Duodenal mucosa (tissue), 2 donors: ENCODE results near the gene TTC38.

Source experiments
- H3K27ac ChIP-seq: one replicate; pipeline ENCODE4 v1.7.0; 2013; ENCODE audit warnings: low read depth, low read length
- H3K27me3 ChIP-seq, 2 donors: one replicate each; pipeline ENCODE4 v1.7.0; 2013; ENCODE audit warnings: low read length in 2 of 2, control low read depth in 1 of 2; ENCODE audit not compliant: insufficient read depth in 2 of 2, control insufficient read depth in 1 of 2
- H3K36me3 ChIP-seq, 2 donors: one replicate each; pipeline ENCODE4 v1.7.0; 2013; ENCODE audit warnings: low read length in 2 of 2, control low read depth in 1 of 2; ENCODE audit not compliant: insufficient read depth in 2 of 2, control insufficient read depth in 1 of 2
- H3K4me1 ChIP-seq, 2 donors: one replicate each; pipeline ENCODE4 v1.7.0; 2013; ENCODE audit warnings: low read length in 2 of 2, control low read depth in 1 of 2; ENCODE audit not compliant: insufficient read depth in 2 of 2, control insufficient read depth in 1 of 2
- H3K4me3 ChIP-seq, 2 donors: one replicate each; pipeline ENCODE4 v1.7.0; 2013; ENCODE audit warnings: low read length in 2 of 2, low read depth in 1 of 2
- H3K9ac ChIP-seq, 2 donors: one replicate each; pipeline ENCODE4 v1.7.0; 2013; ENCODE audit warnings: low read length in 2 of 2, low read depth in 1 of 2
- H3K9me3 ChIP-seq, 2 donors: one replicate each; pipeline ENCODE4 v1.7.0; 2013; ENCODE audit warnings: low read length in 2 of 2, control low read depth in 1 of 2; ENCODE audit not compliant: control insufficient read depth in 1 of 2

Gene TTC38

GRCh38 chr22:46233231-46233630, 34.6 kb upstream of the TTC38 start:
- no peak overlapping the region for H3K4me3 ChIP-seq
- H3K36me3 ChIP-seq, result peaks cover 30 to 51% of the 10 kb centered on the region in 2 donors
- H3K4me1 ChIP-seq, result no peaks in the 10 kb centered on the region
- H3K27ac ChIP-seq, result no peak overlapping the region
- H3K27me3 ChIP-seq, result no peaks in the 10 kb centered on the region
- H3K9me3 ChIP-seq, result no peaks in the 10 kb centered on the region
- H3K9ac ChIP-seq, result no peak overlapping the region

GRCh38 chr22:46234969-46235368, 32.8 kb upstream of the TTC38 start:
- Histone ChIP-seq H3K27ac (no peak overlapping the region), H3K36me3 (peaks cover 25 to 63% of the 10 kb centered on the region in 2 donors), H3K9ac (no peak overlapping the region), H3K27me3 (no peaks in the 10 kb centered on the region), H3K9me3 (no peaks in the 10 kb centered on the region), H3K4me1 (peaks cover 2% of the 10 kb centered on the region in 2 donors), H3K4me3 (no peak overlapping the region)

GRCh38 chr22:46237453-46238124, 30.2 kb upstream of the TTC38 start:
- H3K4me1 ChIP-seq, result peaks cover 12 to 19% of the 10 kb centered on the region in 2 donors
- peaks cover 21 to 58% of the 10 kb centered on the region in 2 donors for H3K36me3 ChIP-seq
- H3K9me3 ChIP-seq, result no peaks in the 10 kb centered on the region
- no peak overlapping the region for H3K9ac ChIP-seq
- no peak overlapping the region for H3K27ac ChIP-seq
- H3K27me3 ChIP-seq, result no peaks in the 10 kb centered on the region
- no peak overlapping the region for H3K4me3 ChIP-seq

GRCh38 chr22:46238541-46238940, 29.3 kb upstream of the TTC38 start:
- Histone ChIP-seq H3K36me3 (peaks cover 26 to 54% of the 10 kb centered on the region in 2 donors), H3K27ac (no peak overlapping the region), H3K9ac (no peak overlapping the region), H3K4me1 (peaks cover 12 to 19% of the 10 kb centered on the region in 2 donors), H3K9me3 (no peaks in the 10 kb centered on the region), H3K4me3 (no peak overlapping the region), H3K27me3 (no peaks in the 10 kb centered on the region)

- no peaks in the 10 kb centered on the region for H3K9me3 ChIP-seq
- H3K4me1 ChIP-seq, result peaks cover 12 to 19% of the 10 kb centered on the region in 2 donors
- H3K9ac ChIP-seq, result no peak overlapping the region
- H3K36me3 ChIP-seq, result peaks cover 26 to 58% of the 10 kb centered on the region in 2 donors
- H3K27ac ChIP-seq, result no peak overlapping the region
- H3K27me3 ChIP-seq, result no peaks in the 10 kb centered on the region
- no peak overlapping the region for H3K4me3 ChIP-seq
These were observed 28.4 kb upstream of the TTC38 start for GRCh38 chr22:46239261-46240048.

- H3K9ac ChIP-seq, result no peak overlapping the region
- H3K27me3 ChIP-seq, result no peaks in the 10 kb centered on the region
- no peaks in the 10 kb centered on the region for H3K9me3 ChIP-seq
- no peak overlapping the region for H3K4me3 ChIP-seq
- peaks cover 20 to 56% of the 10 kb centered on the region in 2 donors for H3K36me3 ChIP-seq
- H3K4me1 ChIP-seq, result peaks cover 12 to 19% of the 10 kb centered on the region in 2 donors
- H3K27ac ChIP-seq, result no peak overlapping the region
These were observed 27.7 kb upstream of the TTC38 start for GRCh38 chr22:46240073-46240472.

GRCh38 chr22:46240506-46240905, 27.3 kb upstream of the TTC38 start:
- Histone ChIP-seq H3K36me3 (peaks cover 16 to 51% of the 10 kb centered on the region in 2 donors), H3K9me3 (no peaks in the 10 kb centered on the region), H3K27ac (no peak overlapping the region), H3K4me3 (no peak overlapping the region), H3K9ac (no peak overlapping the region), H3K27me3 (no peaks in the 10 kb centered on the region), H3K4me1 (peaks cover 12 to 19% of the 10 kb centered on the region in 2 donors)

GRCh38 chr22:46240907-46241306, 26.9 kb upstream of the TTC38 start:
- Histone ChIP-seq H3K4me3 (no peak overlapping the region), H3K36me3 (peaks cover 16 to 49% of the 10 kb centered on the region in 2 donors), H3K27me3 (no peaks in the 10 kb centered on the region), H3K9me3 (no peaks in the 10 kb centered on the region), H3K27ac (no peak overlapping the region), H3K9ac (no peak overlapping the region), H3K4me1 (peaks cover 12 to 19% of the 10 kb centered on the region in 2 donors)

GRCh38 chr22:46241396-46242007, 26.3 kb upstream of the TTC38 start:
- no peak overlapping the region for H3K27ac ChIP-seq
- H3K4me3 ChIP-seq, result no peak overlapping the region
- H3K9me3 ChIP-seq, result no peaks in the 10 kb centered on the region
- H3K4me1 ChIP-seq, result peaks cover 12 to 19% of the 10 kb centered on the region in 2 donors
- H3K27me3 ChIP-seq, result no peaks in the 10 kb centered on the region
- no peak overlapping the region for H3K9ac ChIP-seq
- peaks cover 12 to 45% of the 10 kb centered on the region in 2 donors for H3K36me3 ChIP-seq

GRCh38 chr22:46242076-46242475, 25.7 kb upstream of the TTC38 start:
- Histone ChIP-seq H3K36me3 (peaks cover 6 to 43% of the 10 kb centered on the region in 2 donors), H3K4me3 (no peak overlapping the region), H3K27ac (no peak overlapping the region), H3K9me3 (no peaks in the 10 kb centered on the region), H3K9ac (no peak overlapping the region), H3K4me1 (peaks cover 12 to 19% of the 10 kb centered on the region in 2 donors), H3K27me3 (no peaks in the 10 kb centered on the region)
